Measurements from ENCODE around the gene PDE1A. TPM values are rescaled to one million over a fixed set of nuclear protein-coding genes. Genes with fewer than 3 reads are reported as not detected.
"Not testable (repeated sequence)": the region's sequence is repeated elsewhere in the genome, so short reads cannot be mapped to it uniquely, and the experiment has no call there.

PDE1A gene
- total RNA-seq, 6 experiments from 2014 or later = 0.58 to 2.2 (median 1.4) TPM

DNA sequence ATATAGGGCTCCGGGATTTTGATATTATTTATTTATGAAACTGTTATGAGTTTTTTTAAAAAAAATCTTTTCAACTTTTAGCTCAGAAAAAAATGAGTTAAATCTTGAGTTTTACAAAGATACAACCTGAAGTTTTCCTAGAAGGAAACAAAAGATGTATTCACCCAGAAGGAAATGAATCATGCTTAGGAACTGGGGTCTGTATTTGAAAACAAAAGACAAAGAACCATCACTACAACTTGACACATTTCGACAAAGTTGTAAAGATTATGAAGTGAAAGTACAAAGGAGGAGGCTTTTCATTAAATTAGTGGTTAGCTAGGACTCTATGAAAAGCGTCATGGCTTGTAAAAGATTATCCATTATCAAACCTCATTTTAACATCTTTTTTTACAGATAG is 143.3 kb downstream of the PDE1A start:
- Histone ChIP-seq H3K4me1 (no peaks in the 10 kb centered on the region), H3K36me3 (no peaks in the 10 kb centered on the region), H3K27me3 (no peaks in the 10 kb centered on the region), H3K27ac (no peak overlapping the region), H3K4me3 (no peak overlapping the region), H3K9me3 (no peaks in the 10 kb centered on the region)
- TF ChIP-seq, protein P1, sequence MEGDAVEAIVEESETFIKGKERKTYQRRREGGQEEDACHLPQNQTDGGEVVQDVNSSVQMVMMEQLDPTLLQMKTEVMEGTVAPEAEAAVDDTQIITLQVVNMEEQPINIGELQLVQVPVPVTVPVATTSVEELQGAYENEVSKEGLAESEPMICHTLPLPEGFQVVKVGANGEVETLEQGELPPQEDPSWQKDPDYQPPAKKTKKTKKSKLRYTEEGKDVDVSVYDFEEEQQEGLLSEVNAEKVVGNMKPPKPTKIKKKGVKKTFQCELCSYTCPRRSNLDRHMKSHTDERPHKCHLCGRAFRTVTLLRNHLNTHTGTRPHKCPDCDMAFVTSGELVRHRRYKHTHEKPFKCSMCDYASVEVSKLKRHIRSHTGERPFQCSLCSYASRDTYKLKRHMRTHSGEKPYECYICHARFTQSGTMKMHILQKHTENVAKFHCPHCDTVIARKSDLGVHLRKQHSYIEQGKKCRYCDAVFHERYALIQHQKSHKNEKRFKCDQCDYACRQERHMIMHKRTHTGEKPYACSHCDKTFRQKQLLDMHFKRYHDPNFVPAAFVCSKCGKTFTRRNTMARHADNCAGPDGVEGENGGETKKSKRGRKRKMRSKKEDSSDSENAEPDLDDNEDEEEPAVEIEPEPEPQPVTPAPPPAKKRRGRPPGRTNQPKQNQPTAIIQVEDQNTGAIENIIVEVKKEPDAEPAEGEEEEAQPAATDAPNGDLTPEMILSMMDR (IDR thresholded peaks at IDR 0.05) = no peak
- TF ChIP-seq POLR2A (IDR thresholded peaks at IDR 0.05) = no peak
- no peak for ATAC-seq
- intact Hi-C loops (cut with DNase I) = no loop called here
- WGBS (ENCODE audit: insufficient coverage, low coverage, low lambda C conversion rate, missing lambda C conversion rate) = 46% methylated on average over 3 of the region's 3 CpGs
- DNase-seq = no peak

DNA sequence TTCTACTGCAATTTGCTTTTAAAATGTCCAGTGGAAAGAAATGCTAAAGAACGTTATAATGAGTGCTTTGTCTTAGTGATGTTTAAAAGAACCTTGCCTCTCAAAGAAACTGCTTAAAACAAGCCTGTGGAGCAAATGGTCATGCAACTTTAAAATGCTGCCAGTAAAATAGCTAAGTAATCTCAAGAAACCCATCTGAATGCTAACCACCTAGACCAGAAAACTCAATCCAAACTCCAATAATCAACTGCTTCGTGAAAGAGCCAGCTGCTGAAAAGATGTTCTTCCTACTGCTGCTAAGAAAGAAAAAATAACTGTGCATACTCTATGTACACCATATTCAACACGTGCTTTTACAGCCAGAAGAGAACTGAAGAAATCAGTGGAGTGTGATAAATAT is 145.6 kb downstream of the PDE1A start:
- Histone ChIP-seq H3K9me3 (no peaks in the 10 kb centered on the region), H3K4me3 (no peak overlapping the region), H3K4me1 (no peaks in the 10 kb centered on the region), H3K27me3 (no peaks in the 10 kb centered on the region), H3K27ac (no peak overlapping the region), H3K36me3 (no peaks in the 10 kb centered on the region)
- 32% methylated on average over 3 of the region's 3 CpGs for WGBS (ENCODE audit: insufficient coverage, low coverage, low lambda C conversion rate, missing lambda C conversion rate)
- no peak for ATAC-seq
- DNase-seq = no peak
- intact Hi-C loops (cut with DNase I) = no loop called here
- TF ChIP-seq, protein P1 (IDR thresholded peaks at IDR 0.05) = no peak
- TF ChIP-seq POLR2A (IDR thresholded peaks at IDR 0.05) = no peak

DNA sequence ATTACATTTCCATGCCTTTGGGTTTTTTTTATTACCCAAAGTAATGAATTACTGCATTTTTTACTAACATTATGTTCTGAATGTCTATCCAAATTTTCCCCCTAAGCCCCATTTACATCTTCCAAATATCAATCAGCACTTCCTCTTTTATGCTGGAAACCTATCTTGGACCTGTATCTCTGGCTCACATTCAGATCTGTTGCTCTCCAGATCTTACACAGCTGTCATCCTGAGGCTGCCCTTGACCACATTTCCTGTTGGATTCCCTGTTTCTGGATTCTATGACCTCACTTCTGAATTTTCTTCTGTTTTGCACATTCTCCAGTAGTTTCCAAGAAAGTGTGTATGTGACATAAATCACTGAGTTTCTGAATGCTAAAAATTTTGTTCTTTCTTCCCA is 146.7 kb downstream of the PDE1A start:
- no peak overlapping the region for H3K27ac ChIP-seq

DNA sequence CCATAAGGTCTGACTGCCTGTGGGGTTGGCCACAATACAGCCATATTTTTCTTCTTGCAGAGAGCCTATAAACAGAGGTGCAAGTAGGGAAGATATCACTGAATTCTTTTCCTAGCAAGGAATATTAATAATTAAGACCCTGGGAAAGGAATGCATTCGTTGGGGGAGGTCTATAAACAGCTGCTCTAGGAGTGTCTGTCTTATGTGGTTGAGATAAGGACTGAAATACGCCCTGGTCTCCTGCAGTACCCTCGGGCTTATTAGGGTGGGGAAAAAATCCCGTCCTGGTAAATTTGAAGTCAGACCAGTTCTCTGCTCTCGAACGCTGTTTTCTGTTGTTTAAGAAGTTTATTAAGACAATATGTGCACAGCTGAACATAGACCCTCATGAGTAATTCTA is 150.2 kb downstream of the PDE1A start:
- H3K27me3 ChIP-seq; DNase-seq; H3K36me3 ChIP-seq; ATAC-seq; H3K27ac ChIP-seq; intact Hi-C loops (cut with DNase I); H3K4me1 ChIP-seq; H3K4me3 ChIP-seq; H3K9me3 ChIP-seq: not testable (repeated sequence)
- 38% methylated on average over 6 of the region's 6 CpGs for WGBS (ENCODE audit: insufficient coverage, low coverage, low lambda C conversion rate, missing lambda C conversion rate)

More for the DNA sequence above, 146.7 kb downstream of the PDE1A start:
- Histone ChIP-seq H3K4me3 (no peak overlapping the region), H3K36me3 (no peaks in the 10 kb centered on the region), H3K4me1 (no peaks in the 10 kb centered on the region), H3K9me3 (no peaks in the 10 kb centered on the region), H3K27me3 (no peaks in the 10 kb centered on the region)
- DNase-seq (no peak), ATAC-seq (no peak)
- intact Hi-C loops (cut with DNase I) = no loop called here
- TF ChIP-seq POLR2A (IDR thresholded peaks at IDR 0.05) = no peak
- TF ChIP-seq, protein P1 (IDR thresholded peaks at IDR 0.05) = no peak

DNA sequence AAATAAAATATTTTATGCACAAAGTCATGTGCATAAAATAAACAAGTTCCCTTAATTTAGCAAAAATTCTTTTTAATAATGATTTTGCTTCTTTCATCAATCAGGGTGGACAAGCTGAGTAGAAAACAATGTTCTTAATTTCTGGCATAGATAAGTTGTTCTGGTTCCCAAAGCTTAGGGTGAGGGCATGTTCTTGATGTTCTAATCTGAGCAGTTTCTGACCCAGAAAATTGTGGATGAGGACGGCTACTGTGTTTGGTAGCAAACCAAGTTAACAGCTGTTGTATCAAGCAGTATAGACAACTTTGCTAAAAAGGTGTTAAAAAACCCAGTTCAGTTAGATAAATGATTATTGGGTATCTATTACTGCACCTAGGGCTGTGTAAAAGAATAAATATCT is 158.9 kb downstream of the PDE1A start:
- intact Hi-C loops (cut with DNase I) = no loop called here
- DNase-seq (no peak), ATAC-seq (no peak)
- Histone ChIP-seq H3K27me3 (no peaks in the 10 kb centered on the region), H3K9me3 (no peaks in the 10 kb centered on the region), H3K36me3 (no peaks in the 10 kb centered on the region), H3K27ac (no peak overlapping the region), H3K4me1 (no peaks in the 10 kb centered on the region), H3K4me3 (no peak overlapping the region)
- no peak for TF ChIP-seq POLR2A (IDR thresholded peaks at IDR 0.05)
- TF ChIP-seq, protein P1 (IDR thresholded peaks at IDR 0.05) = no peak
- 37% methylated on average over 1 of the region's 1 CpG for WGBS (ENCODE audit: insufficient coverage, low coverage, low lambda C conversion rate, missing lambda C conversion rate)

All from right lobe of liver (tissue), 6 donors.